Measurements from ENCODE around the gene KATNBL1. TPM values are rescaled to one million over a fixed set of nuclear protein-coding genes. Genes with fewer than 3 reads are reported as not detected.
"Not testable (repeated sequence)": the region's sequence is repeated elsewhere in the genome, so short reads cannot be mapped to it uniquely, and the experiment has no call there.

Gene KATNBL1
- total and polyA plus RNA-seq, 10 donors: 18.4 to 86.3 (median 43.5) TPM

GRCh38 chr15:34182942-34183341 is 27.0 kb downstream of the KATNBL1 start:
- intact Hi-C loops (cut with DNase I; ENCODE audit: low total_unique reads): no loop called here
- no peaks in the 10 kb centered on the region for H3K27me3 ChIP-seq (replicated peaks in 1 of 7)
- H3K27ac ChIP-seq: no peak overlapping the region
- no peak for DNase-seq
- WGBS, 5 donors: 62 to 86% (median 76%) methylated on average over 4 of the region's 4 CpGs
- peaks cover 0 to 22% (median 0%) of the 10 kb centered on the region in 6 donors for H3K36me3 ChIP-seq
- peaks cover 0 to 23% (median 5%) of the 10 kb centered on the region in 6 donors for H3K4me1 ChIP-seq
- no peak overlapping the region for H3K4me3 ChIP-seq
- TF ChIP-seq POLR2A (IDR thresholded peaks at IDR 0.05): no peak
- no peak for TF ChIP-seq POLR2AphosphoS5 (IDR thresholded peaks at IDR 0.05)
- no peak for TF ChIP-seq CTCF (IDR thresholded peaks at IDR 0.05 in 8 of 11, conservative IDR thresholded peaks at IDR 0.05 in 3 of 11)
- no peaks in the 10 kb centered on the region for H3K9me3 ChIP-seq

- Histone ChIP-seq H3K36me3 (peaks cover 0 to 12% (median 0%) of the 10 kb centered on the region in 6 donors), H3K27me3 (replicated peaks in 1 of 7) (no peaks in the 10 kb centered on the region), H3K4me1 (peaks cover 0 to 7% (median 0%) of the 10 kb centered on the region in 6 donors), H3K27ac (no peak overlapping the region), H3K9me3 (peaks cover 3 to 15% (median 11%) of the 10 kb centered on the region in 8 donors), H3K4me3 (no peak overlapping the region)
- TF ChIP-seq CTCF (IDR thresholded peaks at IDR 0.05 in 8 of 11, conservative IDR thresholded peaks at IDR 0.05 in 3 of 11): no peak
- no peak for TF ChIP-seq POLR2AphosphoS5 (IDR thresholded peaks at IDR 0.05)
- no peak for TF ChIP-seq POLR2A (IDR thresholded peaks at IDR 0.05)
- intact Hi-C loops (cut with DNase I; ENCODE audit: low total_unique reads): no loop called here
- WGBS, 5 donors: 93 to 99% (median 98%) methylated on average over 3 of the region's 3 CpGs
- no peak for DNase-seq
Measured at GRCh38 chr15:34179234-34179633, 30.7 kb downstream of the KATNBL1 start.

- H3K4me3 ChIP-seq; DNase-seq; H3K27ac ChIP-seq; H3K4me1 ChIP-seq; intact Hi-C loops (cut with DNase I; ENCODE audit: low total_unique reads); H3K27me3 ChIP-seq (replicated peaks in 1 of 7): not testable (repeated sequence)
- WGBS, 5 donors: 91 to 98% (median 95%) methylated on average over 14 of the region's 14 CpGs
- peaks cover 0 to 37% (median 13%) of the 10 kb centered on the region in 6 donors for H3K36me3 ChIP-seq
- H3K9me3 ChIP-seq: peaks cover 0 to 44% (median 26%) of the 10 kb centered on the region in 8 donors
Measured at GRCh38 chr15:34165987-34166573, 43.8 kb downstream of the KATNBL1 start.

GRCh38 chr15:34161329-34161963 is 48.5 kb downstream of the KATNBL1 start:
- no peaks in the 10 kb centered on the region for H3K4me1 ChIP-seq
- intact Hi-C loops (cut with DNase I; ENCODE audit: low total_unique reads): no loop called here
- peaks cover 0 to 49% (median 33%) of the 10 kb centered on the region in 8 donors for H3K9me3 ChIP-seq
- peak overlapping the region in 1 of 8 donors; percentile 26 for H3K4me3 ChIP-seq
- no peak for DNase-seq
- H3K27ac ChIP-seq: peak overlapping the region in 5 of 8 donors; percentile 22 to 80 (median 65)
- H3K27me3 ChIP-seq (replicated peaks in 1 of 7): no peaks in the 10 kb centered on the region
- peaks cover 0 to 82% (median 24%) of the 10 kb centered on the region in 6 donors for H3K36me3 ChIP-seq
- TF ChIP-seq POLR2AphosphoS5 (IDR thresholded peaks at IDR 0.05): no peak
- 81 to 98% (median 85%) methylated on average over 9 of the region's 9 CpGs for WGBS, 5 donors

- Histone ChIP-seq H3K9me3 (peaks cover 0 to 56% (median 40%) of the 10 kb centered on the region in 8 donors), H3K27ac (peak overlapping the region in 4 of 8 donors; percentile 52 to 80 (median 68)), H3K36me3 (peaks cover 0 to 82% (median 26%) of the 10 kb centered on the region in 6 donors), H3K4me1 (no peaks in the 10 kb centered on the region), H3K27me3 (replicated peaks in 1 of 7) (no peaks in the 10 kb centered on the region), H3K4me3 (peak overlapping the region in 1 of 8 donors; percentile 26)
- DNase-seq: no peak
- 87 to 99% (median 98%) methylated on average over 5 of the region's 5 CpGs for WGBS, 5 donors
- intact Hi-C loops (cut with DNase I; ENCODE audit: low total_unique reads): no loop called here
- TF ChIP-seq POLR2AphosphoS5 (IDR thresholded peaks at IDR 0.05): no peak
- no peak for TF ChIP-seq POLR2A (IDR thresholded peaks at IDR 0.05)
- TF ChIP-seq CTCF (IDR thresholded peaks at IDR 0.05 in 8 of 11, conservative IDR thresholded peaks at IDR 0.05 in 3 of 11): no peak
Measured at GRCh38 chr15:34160735-34161134, 49.2 kb downstream of the KATNBL1 start.

Data from spleen (tissue), 11 donors.